GM18867 (cell line): Measurements from ENCODE around the gene KRT13.
"Not testable (repeated sequence)": the region's sequence is repeated elsewhere in the genome, so short reads cannot be mapped to it uniquely, and the experiment has no call there.

Experiments used
- ATAC-seq: cut with Tn5 transposase; IDR thresholded peaks from one replicate; pipeline ENCODE4 v1.9.1; 2021; ENCODE audit warnings: mild to moderate bottlenecking, moderate library complexity; ENCODE audit not compliant: unreplicated experiment

The KRT13 gene

DNA sequence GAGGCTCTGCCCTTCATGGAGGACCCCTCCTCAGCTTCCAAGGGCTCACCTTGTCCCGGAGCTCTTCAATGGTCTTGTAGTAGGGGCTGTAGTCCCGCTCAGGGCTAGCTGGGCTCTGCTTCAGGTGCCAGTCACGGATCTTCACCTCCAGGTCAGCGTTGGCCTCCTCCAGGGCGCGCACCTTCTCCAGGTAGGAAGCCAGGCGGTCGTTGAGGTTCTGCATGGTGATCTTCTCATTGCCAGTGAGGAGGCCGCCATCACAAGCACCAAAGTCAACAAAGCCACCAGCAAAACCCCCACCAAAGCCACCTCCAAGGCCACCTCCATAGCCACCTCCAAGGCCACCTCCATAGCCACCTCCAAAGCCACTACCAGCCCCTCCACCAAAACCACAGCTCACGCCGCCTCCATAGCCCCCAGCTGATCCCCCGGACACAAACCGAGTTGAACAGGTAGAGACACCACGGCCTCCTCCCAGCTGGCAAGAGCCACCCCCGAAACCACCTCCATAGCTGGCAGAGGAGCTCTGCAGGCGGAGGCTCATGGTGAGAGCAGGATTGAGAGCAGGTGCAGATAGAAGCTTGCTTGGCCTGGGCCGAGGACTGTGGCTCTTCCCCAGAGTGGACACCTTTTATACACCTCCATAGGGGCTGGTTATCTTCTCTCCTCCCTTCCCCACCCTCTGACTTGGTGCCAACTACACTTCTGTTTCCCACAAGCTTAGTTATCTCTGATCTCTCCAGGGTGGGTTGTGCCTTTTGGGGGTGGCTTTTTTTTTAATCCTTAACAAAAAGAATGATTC is at the start of gene KRT13:
KRT13 (minus strand) TSS at position 606 of the 802 bp plus-strand sequence; CDS start at position 544, 62 bp downstream.
- ATAC-seq = no peak

- no peak for ATAC-seq
Measured at GRCh38 chr17:41553987-41554680, 48.7 kb upstream of the KRT13 start.

- ATAC-seq = no peak
Measured at GRCh38 chr17:41553176-41553575, 47.8 kb upstream of the KRT13 start.

DNA sequence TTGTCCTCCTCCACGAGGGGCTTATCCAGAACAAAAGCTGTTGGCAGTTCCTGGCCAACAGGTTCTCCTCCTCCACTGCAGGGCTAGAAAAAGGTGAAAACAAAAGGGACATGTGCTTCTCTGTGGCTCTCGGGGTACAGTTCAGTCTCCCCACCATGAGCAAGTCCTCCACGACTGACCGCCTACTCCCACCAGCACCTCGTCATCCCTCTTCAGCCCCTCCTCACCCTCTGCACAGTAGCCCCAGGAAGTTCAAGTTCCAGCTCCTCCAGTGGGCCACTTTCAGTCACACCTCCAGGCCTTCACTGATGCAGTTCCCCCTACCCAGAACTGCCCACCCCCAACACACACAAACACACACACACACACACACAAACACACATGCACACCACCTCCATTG is 47.0 kb upstream of the KRT13 start:
- ATAC-seq = no peak

- no peak for ATAC-seq
Measured at GRCh38 chr17:41551365-41551764, 46.0 kb upstream of the KRT13 start.

DNA sequence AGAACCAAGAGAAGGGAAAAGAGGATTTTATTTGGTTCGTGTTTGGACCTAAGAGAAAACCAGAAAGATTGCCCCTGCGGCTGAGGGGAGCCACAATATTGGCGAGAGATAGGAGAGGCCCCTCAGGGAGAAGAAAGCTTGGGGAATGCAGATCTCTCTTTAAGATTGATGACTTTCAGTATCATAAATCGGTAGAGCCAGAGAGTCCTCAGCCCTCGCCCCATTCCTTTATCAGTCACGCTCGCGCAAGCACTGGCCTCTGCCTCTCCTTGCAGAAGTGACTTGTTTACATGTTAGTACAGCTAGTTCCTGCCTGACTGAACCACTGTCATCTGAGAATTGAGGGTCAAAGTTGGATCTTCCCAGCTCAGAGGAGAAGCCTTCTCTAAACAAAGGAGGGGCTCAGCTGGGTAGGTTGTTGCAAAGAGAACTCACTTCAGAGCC is 44.2 kb upstream of the KRT13 start:
- no peak for ATAC-seq

DNA sequence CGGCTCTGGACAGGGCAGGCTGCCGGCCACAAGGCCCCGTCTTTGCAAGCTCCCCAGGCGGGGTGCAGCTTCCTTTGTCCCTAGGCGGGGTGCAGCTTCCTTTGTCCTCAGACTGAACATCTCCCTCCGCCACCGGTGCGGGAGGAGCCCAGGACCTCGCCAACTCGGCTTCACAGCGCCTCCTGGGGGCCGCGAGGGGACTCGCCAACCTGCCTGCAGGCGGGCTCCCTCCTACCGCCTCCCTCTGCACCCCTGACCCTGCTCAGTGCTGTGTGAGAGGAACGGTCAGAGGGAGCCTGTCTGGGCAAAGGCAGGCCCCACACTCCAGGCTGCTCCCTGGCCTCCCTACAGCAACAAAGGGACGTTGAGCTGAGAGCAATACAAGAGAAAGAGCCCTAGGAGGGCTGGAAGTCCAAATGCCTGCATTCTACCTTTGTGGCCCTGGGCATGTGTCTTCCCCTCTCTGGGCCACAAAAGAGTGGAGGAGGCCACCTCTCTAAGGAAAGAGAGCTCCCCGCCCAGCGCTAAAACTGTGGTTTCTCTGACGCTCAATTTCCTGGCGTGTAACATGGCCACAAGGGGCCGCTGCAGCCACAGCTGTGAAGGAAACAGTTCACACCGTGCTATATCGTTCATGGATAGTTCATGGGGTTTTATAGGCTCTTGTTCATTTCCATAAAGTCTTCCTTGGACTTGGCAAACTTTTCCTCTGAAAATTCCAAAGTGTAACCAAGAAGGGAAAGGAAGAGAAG is 43.6 kb upstream of the KRT13 start:
- ATAC-seq = peak; percentile 62

GRCh38 chr17:41547921-41548843 is 42.8 kb upstream of the KRT13 start:
- ATAC-seq = no peak

DNA sequence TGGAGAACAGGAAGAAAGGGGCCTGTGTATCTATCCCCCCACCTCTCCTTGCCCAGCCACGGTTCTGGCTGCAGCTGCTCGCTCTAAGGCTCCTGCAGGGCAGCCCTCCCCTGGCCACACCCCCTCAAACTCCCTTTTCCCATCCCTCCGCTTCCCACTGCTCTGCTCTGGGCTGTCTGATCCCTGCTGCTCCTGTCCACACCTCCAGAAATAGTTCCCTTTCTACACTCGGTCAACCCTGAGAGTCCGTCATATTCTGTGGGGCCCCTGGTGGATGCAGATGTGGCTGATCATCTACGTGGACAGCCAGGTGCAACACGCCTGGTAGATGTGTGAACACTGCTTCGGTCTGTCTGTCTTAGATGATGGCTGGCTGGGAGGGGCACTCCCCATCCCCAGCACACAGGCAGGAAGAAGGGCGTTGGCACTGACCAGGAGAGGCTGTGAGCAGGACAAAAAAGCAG is 42.0 kb upstream of the KRT13 start:
- ATAC-seq = no peak

DNA sequence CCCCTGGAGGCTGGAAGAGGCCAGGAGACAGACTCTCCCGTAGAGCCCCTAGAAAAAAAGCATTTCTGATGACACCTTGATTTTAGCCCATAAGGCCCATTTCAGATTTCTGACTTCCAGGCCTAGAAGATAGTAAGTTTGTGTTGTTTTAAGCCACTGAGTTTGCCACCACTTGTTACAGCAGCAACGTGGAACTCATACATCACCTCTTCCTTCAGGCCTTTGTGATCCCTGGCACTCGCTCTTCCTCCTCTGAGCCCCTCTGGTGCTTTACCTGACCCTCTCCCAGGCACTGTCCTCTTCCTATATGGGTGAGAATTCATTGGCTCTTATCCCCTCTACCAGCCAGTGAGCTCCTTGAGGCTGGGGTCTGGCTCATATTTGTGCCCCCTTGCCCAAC is 41.4 kb upstream of the KRT13 start:
- ATAC-seq = no peak

GRCh38 chr17:41545829-41546410 is 40.5 kb upstream of the KRT13 start:
- no peak for ATAC-seq

DNA sequence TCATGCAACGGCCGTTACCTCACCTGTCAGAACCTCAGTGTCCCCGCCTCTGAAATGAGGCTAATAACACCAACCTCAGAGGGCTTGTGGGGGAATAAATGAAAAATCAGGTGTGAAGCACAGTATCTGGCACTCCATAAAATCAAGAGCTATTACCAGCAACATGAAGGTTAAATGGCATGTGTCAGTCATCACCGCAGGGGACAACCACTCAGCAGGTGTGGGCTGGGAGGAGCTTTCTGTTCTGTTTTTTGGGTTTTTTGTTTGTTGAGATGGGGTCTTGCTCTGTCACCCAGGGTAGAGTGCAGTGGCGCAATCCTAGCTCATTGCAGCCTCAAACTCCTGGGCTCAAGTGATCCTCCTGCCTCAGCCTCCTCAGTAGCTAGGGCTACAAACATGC is 39.5 kb upstream of the KRT13 start:
- ATAC-seq = no peak

- ATAC-seq = no peak
Measured at GRCh38 chr17:41544491-41544892, 39.1 kb upstream of the KRT13 start.

DNA sequence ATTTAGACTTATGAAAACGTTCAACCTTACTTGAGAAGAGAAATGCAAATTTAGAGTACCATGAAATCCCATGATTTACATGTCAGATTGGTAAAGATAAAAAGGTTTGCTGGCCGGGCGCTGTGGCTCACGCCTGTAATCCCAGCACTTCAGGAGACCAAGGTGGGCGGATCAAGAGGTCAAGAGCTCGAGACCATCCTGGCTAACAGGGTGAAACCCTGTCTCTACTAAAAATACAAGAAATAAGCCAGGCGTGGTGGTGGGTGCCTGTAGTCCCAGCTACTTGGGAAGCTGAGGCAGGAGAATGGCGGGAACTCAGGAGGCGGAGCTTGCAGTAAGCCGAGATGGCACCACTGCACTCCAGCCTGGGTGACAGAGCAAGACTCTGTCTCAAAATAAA is 37.4 kb upstream of the KRT13 start:
- not testable (repeated sequence) for ATAC-seq

GRCh38 chr17:41542357-41542756 is 36.9 kb upstream of the KRT13 start:
- ATAC-seq = no peak

DNA sequence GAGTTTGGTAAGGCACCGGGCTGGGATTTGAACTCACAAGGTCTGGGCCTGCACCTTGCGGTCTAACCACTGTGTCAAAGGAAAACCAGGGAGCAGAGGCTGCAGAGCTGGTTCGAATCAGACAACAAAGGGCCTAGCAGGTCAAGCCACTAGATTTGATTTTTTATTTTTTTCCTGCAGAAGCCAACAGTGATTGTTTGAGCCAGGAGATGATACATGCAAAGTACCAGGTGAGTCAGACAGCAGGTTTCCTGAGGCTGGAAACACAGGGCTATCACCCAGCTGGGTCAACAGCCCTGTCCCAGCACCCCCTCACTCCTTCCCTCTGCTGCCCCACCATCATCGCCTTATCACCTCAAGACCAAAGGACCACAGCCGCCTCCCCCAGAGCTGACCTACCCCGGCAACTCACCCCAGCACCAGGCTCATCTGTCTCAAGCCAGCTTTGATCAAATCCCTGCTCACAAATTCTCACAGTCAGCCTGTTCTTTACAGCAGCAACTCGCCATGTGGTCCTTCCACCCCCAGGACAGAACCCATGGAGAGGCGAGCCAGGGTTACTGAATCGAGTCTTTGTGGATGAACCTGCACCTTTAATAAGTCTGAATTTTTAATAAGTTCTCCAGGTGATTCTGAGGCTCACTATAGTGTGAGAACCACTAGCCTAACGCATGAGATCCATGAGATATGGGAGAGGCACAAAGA is 35.7 kb upstream of the KRT13 start:
- ATAC-seq = no peak

DNA sequence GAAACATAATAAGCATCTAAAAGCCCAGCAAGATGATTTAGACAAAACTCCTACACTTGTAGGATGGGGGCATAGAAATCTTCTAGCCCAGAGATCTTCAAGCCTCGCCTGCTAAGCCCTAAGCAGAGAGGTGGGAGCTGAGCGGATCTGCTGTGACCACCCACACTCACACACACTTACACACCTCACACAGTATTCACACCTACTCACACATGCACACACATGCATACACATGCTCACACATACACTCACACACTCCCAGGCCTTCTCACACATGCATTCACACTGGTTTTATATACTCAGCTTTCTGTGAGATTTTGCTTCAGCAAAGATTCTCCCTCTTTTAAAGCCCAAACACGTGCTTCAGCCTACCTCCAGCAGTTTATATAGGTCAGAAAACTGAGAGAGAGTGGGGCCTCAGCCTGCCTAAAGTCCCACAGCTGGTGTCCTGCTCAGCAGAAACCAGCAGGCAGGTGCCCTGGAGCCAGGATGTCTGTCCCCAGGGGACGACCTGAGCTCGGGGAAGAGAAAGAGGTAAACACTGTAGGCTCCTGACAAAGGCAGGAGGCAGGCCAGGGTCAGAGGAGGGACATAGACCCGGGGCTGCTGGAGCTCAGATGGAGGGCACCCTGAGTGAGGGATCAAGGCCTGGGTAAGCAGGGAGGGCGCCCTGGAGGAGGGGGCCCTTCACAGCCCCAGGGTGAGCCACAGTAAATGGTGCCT is 34.7 kb upstream of the KRT13 start:
- ATAC-seq = no peak

DNA sequence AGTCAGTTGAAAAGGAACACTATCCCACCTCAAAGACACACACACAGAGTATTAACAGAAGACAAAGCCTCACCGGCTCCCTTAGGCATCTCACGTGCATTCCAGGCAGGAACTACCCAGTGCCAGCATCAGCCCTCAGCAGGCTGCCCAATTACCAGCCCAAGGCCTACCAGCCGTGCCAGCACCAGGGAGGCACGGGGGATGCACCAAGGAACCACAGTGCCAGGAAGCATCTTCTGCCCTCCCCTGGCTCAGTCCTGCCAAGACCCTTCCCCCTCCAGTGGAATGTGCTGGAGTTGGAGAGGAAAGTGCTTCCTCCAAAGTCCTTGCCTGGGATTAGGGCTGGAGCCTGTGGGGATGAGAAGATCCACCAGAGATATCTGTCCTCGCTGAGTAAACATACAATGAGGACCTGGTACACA is 33.7 kb upstream of the KRT13 start:
- ATAC-seq = no peak

- ATAC-seq = no peak
Measured at GRCh38 chr17:41538565-41538991, 33.2 kb upstream of the KRT13 start.
